NB4 (cell line): ENCODE results near the gene ARHGAP19.

Source experiments
- POLR2A ChIP-seq: IDR thresholded peaks from 2 replicates; pipeline ENCODE4 v1.6.1; 2011; ENCODE audit warnings: mild to moderate bottlenecking; ENCODE audit not compliant: insufficient read length; ENCODE audit errors: extremely low read depth
- TF ChIP-seq, protein P1 (sequence below): IDR thresholded peaks from one replicate; pipeline ENCODE4 v1.5.1; 2012; ENCODE audit warnings: low read depth, low read length

- TF ChIP-seq, protein P1, sequence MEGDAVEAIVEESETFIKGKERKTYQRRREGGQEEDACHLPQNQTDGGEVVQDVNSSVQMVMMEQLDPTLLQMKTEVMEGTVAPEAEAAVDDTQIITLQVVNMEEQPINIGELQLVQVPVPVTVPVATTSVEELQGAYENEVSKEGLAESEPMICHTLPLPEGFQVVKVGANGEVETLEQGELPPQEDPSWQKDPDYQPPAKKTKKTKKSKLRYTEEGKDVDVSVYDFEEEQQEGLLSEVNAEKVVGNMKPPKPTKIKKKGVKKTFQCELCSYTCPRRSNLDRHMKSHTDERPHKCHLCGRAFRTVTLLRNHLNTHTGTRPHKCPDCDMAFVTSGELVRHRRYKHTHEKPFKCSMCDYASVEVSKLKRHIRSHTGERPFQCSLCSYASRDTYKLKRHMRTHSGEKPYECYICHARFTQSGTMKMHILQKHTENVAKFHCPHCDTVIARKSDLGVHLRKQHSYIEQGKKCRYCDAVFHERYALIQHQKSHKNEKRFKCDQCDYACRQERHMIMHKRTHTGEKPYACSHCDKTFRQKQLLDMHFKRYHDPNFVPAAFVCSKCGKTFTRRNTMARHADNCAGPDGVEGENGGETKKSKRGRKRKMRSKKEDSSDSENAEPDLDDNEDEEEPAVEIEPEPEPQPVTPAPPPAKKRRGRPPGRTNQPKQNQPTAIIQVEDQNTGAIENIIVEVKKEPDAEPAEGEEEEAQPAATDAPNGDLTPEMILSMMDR, result no peak
- TF ChIP-seq POLR2A, result no peak
Observed at GRCh38 chr10:97235353-97235752, 57.1 kb downstream of the ARHGAP19 start.
